Measurements from ENCODE around the gene LY9.

Gene LY9

GRCh38 chr1:160823296-160823695 is 27.3 kb downstream of the LY9 start:
- H3K27me3 ChIP-seq (replicated peaks; ENCODE audit: control insufficient read depth, insufficient read depth, low read length) = peaks cover 13% of the 10 kb centered on the region
- H3K36me3 ChIP-seq (ENCODE audit: control insufficient read depth, insufficient read depth, low read length, severe bottlenecking) = no peaks in the 10 kb centered on the region
- no peak for DNase-seq (ENCODE audit: low read depth)
- no peak overlapping the region for H3K4me3 ChIP-seq (ENCODE audit: low read length)
- H3K4me1 ChIP-seq (ENCODE audit: control insufficient read depth, insufficient read depth, low read length) = no peaks in the 10 kb centered on the region
- no peaks in the 10 kb centered on the region for H3K9me3 ChIP-seq (ENCODE audit: control insufficient read depth, low read length)
- no peak overlapping the region for H3K9ac ChIP-seq (ENCODE audit: low read length)

GRCh38 chr1:160826546-160826945 is 30.6 kb downstream of the LY9 start:
- Histone ChIP-seq H3K36me3 (ENCODE audit: control insufficient read depth, insufficient read depth, low read length, severe bottlenecking) (no peaks in the 10 kb centered on the region), H3K9me3 (ENCODE audit: control insufficient read depth, low read length) (no peaks in the 10 kb centered on the region), H3K27me3 (replicated peaks; ENCODE audit: control insufficient read depth, insufficient read depth, low read length) (peaks cover 17% of the 10 kb centered on the region), H3K9ac (ENCODE audit: low read length) (no peak overlapping the region), H3K4me3 (ENCODE audit: low read length) (no peak overlapping the region), H3K4me1 (ENCODE audit: control insufficient read depth, insufficient read depth, low read length) (no peaks in the 10 kb centered on the region)
- no peak for DNase-seq (ENCODE audit: low read depth)

DNA sequence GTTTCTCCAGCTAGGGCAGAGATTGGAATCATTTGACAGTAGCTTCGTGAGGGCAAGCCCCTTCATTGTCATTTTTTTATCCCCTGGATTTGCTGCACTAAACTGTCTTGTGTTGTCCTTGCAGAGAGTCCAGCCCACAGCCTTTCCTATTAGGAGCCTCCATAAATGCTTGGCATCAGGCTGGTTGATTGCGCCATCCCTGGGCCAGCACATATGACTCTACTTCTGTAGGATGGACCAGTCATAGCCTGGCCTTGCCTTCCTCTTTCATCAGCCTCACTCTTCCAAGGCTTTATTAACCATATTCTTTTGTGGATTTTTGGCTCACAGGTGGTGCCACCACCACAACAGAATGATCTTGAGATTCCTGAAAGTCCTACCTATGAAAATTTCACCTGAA is 31.4 kb downstream of the LY9 start:
- no peaks in the 10 kb centered on the region for H3K36me3 ChIP-seq (ENCODE audit: control insufficient read depth, insufficient read depth, low read length, severe bottlenecking)

DNA sequence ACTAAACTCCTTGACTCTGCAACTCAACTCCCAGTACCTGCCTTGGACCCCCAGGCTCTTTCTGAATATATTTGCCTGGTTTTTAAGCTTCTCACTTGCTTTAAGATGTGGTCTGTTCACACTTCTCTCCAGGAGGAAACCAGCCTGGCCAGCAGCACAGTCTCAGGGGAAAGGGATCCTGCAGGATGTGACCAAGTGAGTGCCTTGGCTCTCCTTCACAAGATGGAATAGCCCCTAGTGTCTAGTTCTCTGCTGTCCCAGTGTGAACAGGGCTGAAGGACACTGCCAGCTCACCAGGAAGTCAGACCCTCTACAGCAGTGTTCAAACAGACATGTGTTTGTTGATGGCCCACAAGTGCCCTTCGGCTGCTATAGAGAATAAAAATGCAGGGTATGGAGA is 33.8 kb downstream of the LY9 start:
- Histone ChIP-seq H3K9me3 (ENCODE audit: control insufficient read depth, low read length) (no peaks in the 10 kb centered on the region), H3K4me1 (ENCODE audit: control insufficient read depth, insufficient read depth, low read length) (no peaks in the 10 kb centered on the region), H3K4me3 (ENCODE audit: low read length) (no peak overlapping the region), H3K27me3 (replicated peaks; ENCODE audit: control insufficient read depth, insufficient read depth, low read length) (peaks cover 16% of the 10 kb centered on the region), H3K36me3 (ENCODE audit: control insufficient read depth, insufficient read depth, low read length, severe bottlenecking) (no peaks in the 10 kb centered on the region), H3K9ac (ENCODE audit: low read length) (no peak overlapping the region)
- no peak for DNase-seq (ENCODE audit: low read depth)

More for the DNA sequence above, 31.4 kb downstream of the LY9 start:
- Histone ChIP-seq H3K4me1 (ENCODE audit: control insufficient read depth, insufficient read depth, low read length) (no peaks in the 10 kb centered on the region), H3K9me3 (ENCODE audit: control insufficient read depth, low read length) (no peaks in the 10 kb centered on the region), H3K4me3 (ENCODE audit: low read length) (no peak overlapping the region), H3K27me3 (replicated peaks; ENCODE audit: control insufficient read depth, insufficient read depth, low read length) (peaks cover 20% of the 10 kb centered on the region), H3K9ac (ENCODE audit: low read length) (no peak overlapping the region)
- DNase-seq (ENCODE audit: low read depth) = peak; percentile 10

DNA sequence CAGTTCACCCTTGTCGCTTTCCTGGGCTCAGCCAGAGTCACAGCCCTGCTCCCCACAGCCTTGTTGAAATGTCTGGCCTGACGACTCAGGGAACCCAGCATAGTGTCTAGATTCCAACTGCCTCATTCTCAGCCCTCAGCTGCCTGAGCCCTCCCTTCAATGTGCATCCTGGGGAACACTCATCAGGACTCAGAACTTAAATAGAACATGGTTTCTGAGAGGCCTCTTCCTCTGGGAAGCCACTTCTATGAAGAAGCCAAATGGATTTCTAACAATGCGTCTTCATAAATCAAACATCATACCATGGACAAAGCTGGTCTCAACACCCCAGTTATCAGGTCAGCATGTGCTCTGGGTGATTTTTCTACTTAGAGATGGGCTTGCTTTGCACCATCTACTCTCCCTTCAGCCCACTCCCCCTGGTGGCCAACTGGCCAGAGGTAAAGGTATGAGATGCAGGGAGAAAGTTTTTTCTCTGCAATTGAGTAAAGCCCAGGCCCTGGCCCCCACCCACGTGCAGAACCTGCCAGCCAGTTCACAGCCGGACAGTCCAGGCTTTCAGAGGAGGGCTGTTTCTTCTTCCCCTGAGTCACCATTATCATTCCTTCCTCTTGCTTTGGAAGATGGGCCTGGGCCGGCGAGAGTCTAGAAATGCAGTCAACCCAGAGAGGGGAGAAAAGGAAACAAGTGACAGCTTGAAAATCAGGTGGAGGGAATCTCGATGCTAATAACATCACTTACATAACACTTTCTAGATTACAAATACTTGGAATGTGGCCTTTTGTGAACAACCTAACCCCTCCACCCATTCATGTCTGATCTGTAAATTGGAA is 34.6 kb downstream of the LY9 start:
- Histone ChIP-seq H3K9me3 (ENCODE audit: control insufficient read depth, low read length) (no peaks in the 10 kb centered on the region), H3K4me1 (ENCODE audit: control insufficient read depth, insufficient read depth, low read length) (no peaks in the 10 kb centered on the region), H3K4me3 (ENCODE audit: low read length) (no peak overlapping the region), H3K36me3 (ENCODE audit: control insufficient read depth, insufficient read depth, low read length, severe bottlenecking) (no peaks in the 10 kb centered on the region), H3K9ac (ENCODE audit: low read length) (no peak overlapping the region), H3K27me3 (replicated peaks; ENCODE audit: control insufficient read depth, insufficient read depth, low read length) (peaks cover 23% of the 10 kb centered on the region)
- DNase-seq (ENCODE audit: low read depth) = peak; percentile 8

GRCh38 chr1:160834945-160835565 is 39.1 kb downstream of the LY9 start:
- H3K4me3 ChIP-seq (ENCODE audit: low read length) = no peak overlapping the region
- no peak overlapping the region for H3K9ac ChIP-seq (ENCODE audit: low read length)
- H3K27me3 ChIP-seq (replicated peaks; ENCODE audit: control insufficient read depth, insufficient read depth, low read length) = peaks cover 25% of the 10 kb centered on the region
- no peaks in the 10 kb centered on the region for H3K9me3 ChIP-seq (ENCODE audit: control insufficient read depth, low read length)
- no peaks in the 10 kb centered on the region for H3K36me3 ChIP-seq (ENCODE audit: control insufficient read depth, insufficient read depth, low read length, severe bottlenecking)
- DNase-seq (ENCODE audit: low read depth) = peak; percentile 8
- no peaks in the 10 kb centered on the region for H3K4me1 ChIP-seq (ENCODE audit: control insufficient read depth, insufficient read depth, low read length)

GRCh38 chr1:160835751-160836150 is 39.8 kb downstream of the LY9 start:
- Histone ChIP-seq H3K36me3 (ENCODE audit: control insufficient read depth, insufficient read depth, low read length, severe bottlenecking) (no peaks in the 10 kb centered on the region), H3K4me3 (ENCODE audit: low read length) (no peak overlapping the region), H3K27me3 (replicated peaks; ENCODE audit: control insufficient read depth, insufficient read depth, low read length) (peaks cover 25% of the 10 kb centered on the region), H3K9ac (ENCODE audit: low read length) (no peak overlapping the region), H3K4me1 (ENCODE audit: control insufficient read depth, insufficient read depth, low read length) (no peaks in the 10 kb centered on the region), H3K9me3 (ENCODE audit: control insufficient read depth, low read length) (no peaks in the 10 kb centered on the region)
- no peak for DNase-seq (ENCODE audit: low read depth)

DNA sequence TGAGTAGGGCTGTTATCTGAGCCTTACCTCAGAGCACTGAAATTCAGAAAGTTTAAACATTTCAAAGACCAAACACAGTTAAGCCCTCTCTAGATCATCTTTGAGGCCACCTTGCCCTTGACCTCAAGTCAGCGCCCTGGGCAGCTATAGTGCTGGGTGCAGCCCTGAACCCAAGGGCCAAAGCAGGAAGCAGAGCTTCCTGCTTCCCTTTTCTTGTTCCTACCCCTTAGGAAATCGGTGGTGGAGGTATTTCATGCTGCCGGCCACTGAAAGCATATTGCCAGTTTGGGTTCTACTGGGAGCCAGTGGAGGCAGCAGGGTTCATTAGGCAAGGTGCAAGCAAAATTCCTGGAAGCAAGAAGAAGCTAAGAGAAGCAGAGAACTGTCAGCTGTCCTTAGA is 40.6 kb downstream of the LY9 start:
- H3K4me3 ChIP-seq (ENCODE audit: low read length) = no peak overlapping the region
- H3K9ac ChIP-seq (ENCODE audit: low read length) = no peak overlapping the region
- no peaks in the 10 kb centered on the region for H3K36me3 ChIP-seq (ENCODE audit: control insufficient read depth, insufficient read depth, low read length, severe bottlenecking)
- no peaks in the 10 kb centered on the region for H3K9me3 ChIP-seq (ENCODE audit: control insufficient read depth, low read length)
- peaks cover 20% of the 10 kb centered on the region for H3K27me3 ChIP-seq (replicated peaks; ENCODE audit: control insufficient read depth, insufficient read depth, low read length)
- DNase-seq (ENCODE audit: low read depth) = no peak
- no peaks in the 10 kb centered on the region for H3K4me1 ChIP-seq (ENCODE audit: control insufficient read depth, insufficient read depth, low read length)

- Histone ChIP-seq H3K36me3 (ENCODE audit: control insufficient read depth, insufficient read depth, low read length, severe bottlenecking) (no peaks in the 10 kb centered on the region), H3K9me3 (ENCODE audit: control insufficient read depth, low read length) (no peaks in the 10 kb centered on the region), H3K4me3 (ENCODE audit: low read length) (no peak overlapping the region), H3K9ac (ENCODE audit: low read length) (no peak overlapping the region), H3K4me1 (ENCODE audit: control insufficient read depth, insufficient read depth, low read length) (no peaks in the 10 kb centered on the region), H3K27me3 (replicated peaks; ENCODE audit: control insufficient read depth, insufficient read depth, low read length) (peaks cover 20% of the 10 kb centered on the region)
- no peak for DNase-seq (ENCODE audit: low read depth)
These were observed 41.1 kb downstream of the LY9 start for GRCh38 chr1:160836981-160837557.

DNA sequence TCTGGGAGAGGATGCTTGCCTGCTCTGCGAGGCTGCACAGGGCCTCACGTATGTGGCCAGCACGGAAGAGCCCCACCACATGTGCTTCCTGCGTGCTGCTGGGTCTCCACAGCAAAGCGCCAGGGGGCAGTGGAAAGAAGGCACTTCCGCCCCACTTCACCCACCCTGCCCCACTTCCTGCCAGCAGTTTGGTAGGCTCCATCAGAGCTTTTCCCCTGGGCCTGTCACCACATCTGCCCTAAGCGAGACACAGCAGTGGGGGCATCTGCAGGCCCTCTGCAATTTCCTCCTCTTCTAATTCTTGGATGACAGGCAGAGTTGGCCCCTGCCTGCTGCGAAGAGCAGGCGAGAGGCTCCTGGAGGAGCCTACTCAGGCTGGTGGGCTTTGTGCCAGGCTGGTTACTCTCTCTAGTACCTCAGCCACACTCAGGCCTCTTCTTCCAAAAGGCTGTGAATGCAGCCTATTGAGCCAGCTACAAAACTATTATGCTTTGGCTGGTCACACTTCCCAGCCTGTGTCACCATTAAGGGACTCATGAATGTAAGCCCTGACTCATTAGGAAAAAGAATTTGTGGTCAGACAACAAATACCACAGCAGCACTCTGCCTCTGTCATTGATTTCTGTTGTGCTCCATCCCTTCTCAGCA is 41.7 kb downstream of the LY9 start:
- Histone ChIP-seq H3K4me3 (ENCODE audit: low read length) (no peak overlapping the region), H3K9me3 (ENCODE audit: control insufficient read depth, low read length) (no peaks in the 10 kb centered on the region), H3K36me3 (ENCODE audit: control insufficient read depth, insufficient read depth, low read length, severe bottlenecking) (no peaks in the 10 kb centered on the region), H3K4me1 (ENCODE audit: control insufficient read depth, insufficient read depth, low read length) (no peaks in the 10 kb centered on the region), H3K9ac (ENCODE audit: low read length) (no peak overlapping the region), H3K27me3 (replicated peaks; ENCODE audit: control insufficient read depth, insufficient read depth, low read length) (peaks cover 23% of the 10 kb centered on the region)
- DNase-seq (ENCODE audit: low read depth) = no peak

DNA sequence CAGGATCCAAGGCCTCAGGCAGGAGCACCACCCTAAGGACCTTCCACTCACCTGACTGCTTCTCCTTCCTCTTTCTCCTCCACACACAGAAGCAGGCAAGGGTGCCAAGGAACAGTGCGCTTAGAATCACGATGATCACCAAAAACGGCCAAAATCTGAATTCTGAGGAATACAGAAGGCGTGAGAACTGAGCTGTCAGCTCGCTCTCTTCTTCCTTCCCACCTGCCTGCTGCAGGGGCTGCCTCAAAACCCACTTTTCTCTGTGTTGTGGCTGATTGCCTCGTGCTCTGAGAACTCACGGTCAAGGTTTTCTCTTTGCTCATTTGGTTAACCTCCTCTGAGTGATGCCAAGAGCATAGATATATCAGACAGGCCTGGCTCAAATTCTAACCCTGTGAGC is 42.9 kb downstream of the LY9 start:
- no peaks in the 10 kb centered on the region for H3K36me3 ChIP-seq (ENCODE audit: control insufficient read depth, insufficient read depth, low read length, severe bottlenecking)
- DNase-seq (ENCODE audit: low read depth) = no peak
- H3K27me3 ChIP-seq (replicated peaks; ENCODE audit: control insufficient read depth, insufficient read depth, low read length) = peaks cover 23% of the 10 kb centered on the region
- no peaks in the 10 kb centered on the region for H3K4me1 ChIP-seq (ENCODE audit: control insufficient read depth, insufficient read depth, low read length)
- H3K9me3 ChIP-seq (ENCODE audit: control insufficient read depth, low read length) = no peaks in the 10 kb centered on the region
- H3K4me3 ChIP-seq (ENCODE audit: low read length) = no peak overlapping the region
- H3K9ac ChIP-seq (ENCODE audit: low read length) = no peak overlapping the region

Measured in adipocyte (in vitro differentiated cells).